GM23338 (cell line): ENCODE measurements around the gene ACADVL. TPM values are rescaled to one million over a fixed set of nuclear protein-coding genes. Genes with fewer than 3 reads are reported as not detected.

Experiments used
- ATAC-seq: fragments of 200-7000 bp; cut with Tn5 transposase; 3 replicates; pipeline ENCODE4 v1.9.1; 2020
- DNase-seq: peaks from one replicate; pipeline ENCODE4 v3.0.0-alpha.2; 2015; ENCODE audit warnings: low spot score
- H2AFZ ChIP-seq: fragments of 200-600 bp; sonication (generic); 2 replicates; pipeline ENCODE4 v1.8.0; 2016; ENCODE audit warnings: antibody characterized with exemption, mild to moderate bottlenecking, moderate library complexity
- H3F3A ChIP-seq: fragments of 200-600 bp; sonication (generic); replicated peaks from 2 replicates; pipeline ENCODE4 v1.8.0; 2017; ENCODE audit warnings: antibody characterized with exemption, mixed run types, low read depth
- H3K27ac ChIP-seq: fragments of 200-600 bp; sonication (generic); 2 replicates; pipeline ENCODE4 v1.6.1; 2016; ENCODE audit warnings: low read depth
- H3K27me3 ChIP-seq: fragments of 200-600 bp; sonication (generic); 2 replicates; pipeline ENCODE4 v1.8.0; 2016; ENCODE audit warnings: mild to moderate bottlenecking, mixed run types, moderate library complexity; ENCODE audit not compliant: insufficient read depth
- H3K36me3 ChIP-seq: fragments of 200-600 bp; sonication (generic); 2 replicates; pipeline ENCODE4 v1.8.0; 2016; ENCODE audit warnings: mild to moderate bottlenecking; ENCODE audit not compliant: insufficient read depth
- H3K4me1 ChIP-seq: fragments of 200-600 bp; sonication (generic); 2 replicates; pipeline ENCODE4 v1.8.0; 2016; ENCODE audit warnings: mild to moderate bottlenecking, moderate library complexity; ENCODE audit not compliant: insufficient read depth
- H3K4me2 ChIP-seq: fragments of 200-600 bp; sonication (generic); 2 replicates; pipeline ENCODE4 v1.7.1; 2017; ENCODE audit warnings: mixed run types
- H3K4me3 ChIP-seq: fragments of 200-600 bp; sonication (generic); 2 replicates; pipeline ENCODE4 v1.6.1; 2016; ENCODE audit warnings: mixed run types
- H3K79me2 ChIP-seq: fragments of 200-600 bp; sonication (generic); replicated peaks from 2 replicates; pipeline ENCODE4 v1.8.0; 2017; ENCODE audit warnings: mild to moderate bottlenecking; ENCODE audit not compliant: insufficient read depth
- H3K9me2 ChIP-seq: fragments of 200-600 bp; sonication (generic); 2 replicates; pipeline ENCODE4 v1.8.0; 2017; ENCODE audit not compliant: insufficient read depth
- H4K20me1 ChIP-seq: fragments of 200-600 bp; sonication (generic); replicated peaks from 2 replicates; pipeline ENCODE4 v1.8.0; 2017; ENCODE audit warnings: mild to moderate bottlenecking; ENCODE audit not compliant: insufficient read depth
- H3K27ac Mint-ChIP-seq: 2 replicates; pipeline ENCODE4 v1.8.0; 2020; ENCODE audit warnings: inconsistent platforms, mild to moderate bottlenecking, moderate library complexity, mixed read lengths
- H3K27me3 Mint-ChIP-seq: 3 replicates; pipeline ENCODE4 v1.8.0; 2022; ENCODE audit warnings: low read depth, mild to moderate bottlenecking, moderate library complexity, mixed read lengths, inconsistent platforms; ENCODE audit not compliant: insufficient read depth, poor library complexity
- H3K36me3 Mint-ChIP-seq: 3 replicates; pipeline ENCODE4 v1.8.0; 2021; ENCODE audit warnings: low read depth, mild to moderate bottlenecking, inconsistent platforms, moderate library complexity, mixed read lengths
- H3K4me1 Mint-ChIP-seq: 3 replicates; pipeline ENCODE4 v1.8.0; 2020; ENCODE audit warnings: mild to moderate bottlenecking, inconsistent platforms, mixed read lengths
- H3K4me3 Mint-ChIP-seq: 3 replicates; pipeline ENCODE4 v1.8.0; 2021; ENCODE audit warnings: moderate library complexity, mild to moderate bottlenecking, inconsistent platforms, mixed read lengths
- H3K9me3 Mint-ChIP-seq: 3 replicates; pipeline ENCODE4 v1.8.0; 2020; ENCODE audit warnings: moderate library complexity, mild to moderate bottlenecking, inconsistent platforms, mixed read lengths
- CREB1 ChIP-seq: fragments of 250-450 bp; sonication (Bioruptor Pico); IDR thresholded peaks from 2 replicates; pipeline ENCODE4 v1.5.0; 2020; ENCODE audit warnings: low read depth, mild to moderate bottlenecking, moderate library complexity
- ETS1 ChIP-seq: IDR thresholded peaks from 2 replicates; pipeline ENCODE4 v1.6.1; 2016; ENCODE audit warnings: antibody characterized with exemption
- EZH2 ChIP-seq: fragments of 200-600 bp; sonication (generic); IDR thresholded peaks from one replicate; pipeline ENCODE4 v1.8.0; 2017; ENCODE audit warnings: antibody characterized with exemption, mild to moderate bottlenecking, low read depth; ENCODE audit not compliant: unreplicated experiment
- EZH2phosphoT487 ChIP-seq: fragments of 200-600 bp; sonication (generic); IDR thresholded peaks from one replicate; pipeline ENCODE4 v1.8.1; 2018; ENCODE audit warnings: antibody characterized with exemption; ENCODE audit not compliant: unreplicated experiment
- JUNB ChIP-seq: IDR thresholded peaks from one replicate; pipeline ENCODE4 v1.6.1; 2016; ENCODE audit warnings: antibody characterized with exemption; ENCODE audit not compliant: unreplicated experiment
- NANOG ChIP-seq: IDR thresholded peaks from 2 replicates; pipeline ENCODE4 v1.6.1; 2016; ENCODE audit warnings: antibody characterized with exemption, borderline replicate concordance
- POLR2AphosphoS5 ChIP-seq: IDR thresholded peaks from 2 replicates; pipeline ENCODE4 v1.6.1; 2016; ENCODE audit warnings: antibody characterized with exemption, low read depth
- REST ChIP-seq: IDR thresholded peaks from one replicate; pipeline ENCODE4 v1.6.1; 2018; ENCODE audit warnings: antibody characterized with exemption; ENCODE audit not compliant: unreplicated experiment
- STAT1 ChIP-seq: IDR thresholded peaks from one replicate; pipeline ENCODE4 v1.6.1; 2016; ENCODE audit warnings: antibody characterized with exemption; ENCODE audit not compliant: unreplicated experiment
- ZNF114 ChIP-seq: fragments of 250-450 bp; sonication (Bioruptor Pico); IDR thresholded peaks from 2 replicates; pipeline ENCODE4 v1.5.0; 2020; ENCODE audit warnings: mild to moderate bottlenecking, moderate library complexity
- ZNF331 ChIP-seq: fragments of 250-450 bp; sonication (Bioruptor Pico); IDR thresholded peaks from 2 replicates; pipeline ENCODE4 v1.5.0; 2020; ENCODE audit warnings: low read depth, mild to moderate bottlenecking, moderate library complexity
- polyA plus RNA-seq: library from polyadenylated mRNA; unstranded; fragments of >200 nt; fragmentation: Nextera tagmentation; extraction: Ambion mirVana; gene quantifications from 2 replicates; pipeline ENCODE4 v1.2.1, GENCODE V29; 2016
- total RNA-seq: library from RNA; depleted of rRNA; stranded (reverse); fragments of >200 nt; shearing (Covaris generic); gene quantifications from 2 replicates; pipeline ENCODE4 v1.2.3, GENCODE V29; 2014
- TF ChIP-seq, protein P1 (sequence below): fragments of 250-450 bp; sonication (Bioruptor Pico); IDR thresholded peaks from 2 replicates; pipeline ENCODE4 v1.5.0; 2020; ENCODE audit warnings: mild to moderate bottlenecking, moderate library complexity
- TF ChIP-seq, protein P2 (sequence below), 2 experiments: fragments of 200-600 bp in 1 of 2; sonication (generic) in 1 of 2; conservative IDR thresholded peaks; 2 replicates each; pipeline versions ENCODE4 v1.5.1 to v1.6.1; 2016 to 2017; ENCODE audit warnings: antibody characterized with exemption in 2 of 2, low read depth in 2 of 2, mild to moderate bottlenecking in 2 of 2, moderate library complexity in 1 of 2

Gene ACADVL
- total and polyA plus RNA-seq, 2 experiments from 2014 or later: 152 to 156 TPM

DNA sequence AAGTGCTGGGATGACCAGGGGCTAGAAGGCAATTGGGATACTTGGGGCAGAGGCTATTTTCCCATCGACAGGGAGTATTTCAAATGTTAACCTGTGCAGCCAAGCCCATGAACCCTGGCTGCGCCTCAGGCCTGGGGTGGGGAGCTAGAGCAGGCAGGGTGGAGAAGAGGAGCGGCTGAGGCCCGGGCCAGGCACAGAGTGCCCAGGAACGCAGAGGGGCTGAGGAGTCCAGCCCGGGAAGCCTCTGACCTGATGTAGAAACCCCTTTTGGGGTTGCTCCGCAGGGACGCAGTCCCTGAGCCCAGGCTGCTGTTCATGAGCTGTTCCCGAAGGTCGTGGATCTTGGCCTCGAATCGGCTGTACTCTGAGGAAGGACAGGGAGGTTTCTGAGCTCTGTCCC, 23.8 kb upstream of the ACADVL start:
- Histone ChIP-seq H3K4me1 (no peaks in the 10 kb centered on the region; the same call in 1 of the 2 replicates), H3K79me2 (no peaks in the 10 kb centered on the region), H3K27ac (no peak overlapping the region), H2AFZ (no peak overlapping the region), H3K4me2 (no peak overlapping the region), H3K36me3 (no peaks in the 10 kb centered on the region; the same call in 1 of the 2 replicates), H3K9me2 (no peaks in the 10 kb centered on the region), H3F3A (no peaks in the 10 kb centered on the region), H4K20me1 (0 out of 2 replicates have a peak, but pooled peaks cover 4% of the 10 kb centered on the region), H3K4me3 (no peak overlapping the region), H3K27me3 (no peaks in the 10 kb centered on the region)
- Mint-ChIP-seq H3K36me3 (peaks cover 65% of the 10 kb centered on the region), H3K4me3 (no peak overlapping the region), H3K9me3 (no peaks in the 10 kb centered on the region), H3K27me3 (peaks cover 8% of the 10 kb centered on the region), H3K27ac (no peak overlapping the region), H3K4me1 (peaks cover 2% of the 10 kb centered on the region; the same call in 1 of the 3 replicates)
- DNase-seq: no peak
- no peak for ATAC-seq
- TF ChIP-seq ZNF114 (CRISPR knock-in tag): no peak
- no peak for TF ChIP-seq POLR2AphosphoS5
- no peak for TF ChIP-seq JUNB
- TF ChIP-seq, protein P1, sequence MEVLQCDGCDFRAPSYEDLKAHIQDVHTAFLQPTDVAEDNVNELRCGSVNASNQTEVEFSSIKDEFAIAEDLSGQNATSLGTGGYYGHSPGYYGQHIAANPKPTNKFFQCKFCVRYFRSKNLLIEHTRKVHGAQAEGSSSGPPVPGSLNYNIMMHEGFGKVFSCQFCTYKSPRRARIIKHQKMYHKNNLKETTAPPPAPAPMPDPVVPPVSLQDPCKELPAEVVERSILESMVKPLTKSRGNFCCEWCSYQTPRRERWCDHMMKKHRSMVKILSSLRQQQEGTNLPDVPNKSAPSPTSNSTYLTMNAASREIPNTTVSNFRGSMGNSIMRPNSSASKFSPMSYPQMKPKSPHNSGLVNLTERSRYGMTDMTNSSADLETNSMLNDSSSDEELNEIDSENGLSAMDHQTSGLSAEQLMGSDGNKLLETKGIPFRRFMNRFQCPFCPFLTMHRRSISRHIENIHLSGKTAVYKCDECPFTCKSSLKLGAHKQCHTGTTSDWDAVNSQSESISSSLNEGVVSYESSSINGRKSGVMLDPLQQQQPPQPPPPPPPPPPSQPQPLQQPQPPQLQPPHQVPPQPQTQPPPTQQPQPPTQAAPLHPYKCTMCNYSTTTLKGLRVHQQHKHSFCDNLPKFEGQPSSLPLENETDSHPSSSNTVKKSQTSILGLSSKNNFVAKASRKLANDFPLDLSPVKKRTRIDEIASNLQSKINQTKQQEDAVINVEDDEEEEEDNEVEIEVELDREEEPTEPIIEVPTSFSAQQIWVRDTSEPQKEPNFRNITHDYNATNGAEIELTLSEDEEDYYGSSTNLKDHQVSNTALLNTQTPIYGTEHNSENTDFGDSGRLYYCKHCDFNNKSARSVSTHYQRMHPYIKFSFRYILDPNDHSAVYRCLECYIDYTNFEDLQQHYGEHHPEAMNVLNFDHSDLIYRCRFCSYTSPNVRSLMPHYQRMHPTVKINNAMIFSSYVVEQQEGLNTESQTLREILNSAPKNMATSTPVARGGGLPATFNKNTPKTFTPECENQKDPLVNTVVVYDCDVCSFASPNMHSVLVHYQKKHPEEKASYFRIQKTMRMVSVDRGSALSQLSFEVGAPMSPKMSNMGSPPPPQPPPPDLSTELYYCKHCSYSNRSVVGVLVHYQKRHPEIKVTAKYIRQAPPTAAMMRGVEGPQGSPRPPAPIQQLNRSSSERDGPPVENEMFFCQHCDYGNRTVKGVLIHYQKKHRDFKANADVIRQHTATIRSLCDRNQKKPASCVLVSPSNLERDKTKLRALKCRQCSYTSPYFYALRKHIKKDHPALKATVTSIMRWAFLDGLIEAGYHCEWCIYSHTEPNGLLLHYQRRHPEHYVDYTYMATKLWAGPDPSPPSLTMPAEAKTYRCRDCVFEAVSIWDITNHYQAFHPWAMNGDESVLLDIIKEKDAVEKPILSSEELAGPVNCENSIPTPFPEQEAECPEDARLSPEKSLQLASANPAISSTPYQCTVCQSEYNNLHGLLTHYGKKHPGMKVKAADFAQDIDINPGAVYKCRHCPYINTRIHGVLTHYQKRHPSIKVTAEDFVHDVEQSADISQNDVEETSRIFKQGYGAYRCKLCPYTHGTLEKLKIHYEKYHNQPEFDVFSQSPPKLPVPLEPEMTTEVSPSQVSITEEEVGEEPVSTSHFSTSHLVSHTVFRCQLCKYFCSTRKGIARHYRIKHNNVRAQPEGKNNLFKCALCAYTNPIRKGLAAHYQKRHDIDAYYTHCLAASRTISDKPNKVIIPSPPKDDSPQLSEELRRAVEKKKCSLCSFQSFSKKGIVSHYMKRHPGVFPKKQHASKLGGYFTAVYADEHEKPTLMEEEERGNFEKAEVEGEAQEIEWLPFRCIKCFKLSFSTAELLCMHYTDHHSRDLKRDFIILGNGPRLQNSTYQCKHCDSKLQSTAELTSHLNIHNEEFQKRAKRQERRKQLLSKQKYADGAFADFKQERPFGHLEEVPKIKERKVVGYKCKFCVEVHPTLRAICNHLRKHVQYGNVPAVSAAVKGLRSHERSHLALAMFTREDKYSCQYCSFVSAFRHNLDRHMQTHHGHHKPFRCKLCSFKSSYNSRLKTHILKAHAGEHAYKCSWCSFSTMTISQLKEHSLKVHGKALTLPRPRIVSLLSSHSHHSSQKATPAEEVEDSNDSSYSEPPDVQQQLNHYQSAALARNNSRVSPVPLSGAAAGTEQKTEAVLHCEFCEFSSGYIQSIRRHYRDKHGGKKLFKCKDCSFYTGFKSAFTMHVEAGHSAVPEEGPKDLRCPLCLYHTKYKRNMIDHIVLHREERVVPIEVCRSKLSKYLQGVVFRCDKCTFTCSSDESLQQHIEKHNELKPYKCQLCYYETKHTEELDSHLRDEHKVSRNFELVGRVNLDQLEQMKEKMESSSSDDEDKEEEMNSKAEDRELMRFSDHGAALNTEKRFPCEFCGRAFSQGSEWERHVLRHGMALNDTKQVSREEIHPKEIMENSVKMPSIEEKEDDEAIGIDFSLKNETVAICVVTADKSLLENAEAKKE: no peak
- TF ChIP-seq CREB1 (CRISPR knock-in tag): no peak
- no peak for TF ChIP-seq NANOG
- TF ChIP-seq, protein P2, sequence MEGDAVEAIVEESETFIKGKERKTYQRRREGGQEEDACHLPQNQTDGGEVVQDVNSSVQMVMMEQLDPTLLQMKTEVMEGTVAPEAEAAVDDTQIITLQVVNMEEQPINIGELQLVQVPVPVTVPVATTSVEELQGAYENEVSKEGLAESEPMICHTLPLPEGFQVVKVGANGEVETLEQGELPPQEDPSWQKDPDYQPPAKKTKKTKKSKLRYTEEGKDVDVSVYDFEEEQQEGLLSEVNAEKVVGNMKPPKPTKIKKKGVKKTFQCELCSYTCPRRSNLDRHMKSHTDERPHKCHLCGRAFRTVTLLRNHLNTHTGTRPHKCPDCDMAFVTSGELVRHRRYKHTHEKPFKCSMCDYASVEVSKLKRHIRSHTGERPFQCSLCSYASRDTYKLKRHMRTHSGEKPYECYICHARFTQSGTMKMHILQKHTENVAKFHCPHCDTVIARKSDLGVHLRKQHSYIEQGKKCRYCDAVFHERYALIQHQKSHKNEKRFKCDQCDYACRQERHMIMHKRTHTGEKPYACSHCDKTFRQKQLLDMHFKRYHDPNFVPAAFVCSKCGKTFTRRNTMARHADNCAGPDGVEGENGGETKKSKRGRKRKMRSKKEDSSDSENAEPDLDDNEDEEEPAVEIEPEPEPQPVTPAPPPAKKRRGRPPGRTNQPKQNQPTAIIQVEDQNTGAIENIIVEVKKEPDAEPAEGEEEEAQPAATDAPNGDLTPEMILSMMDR (conservative IDR thresholded peaks at IDR 0.05; ENCODE audit: low read depth in 2 of 2): no peak
- TF ChIP-seq REST: no peak
- TF ChIP-seq ETS1: no peak
- no peak for TF ChIP-seq ZNF331 (CRISPR knock-in tag)
- TF ChIP-seq EZH2phosphoT487: no peak
- TF ChIP-seq EZH2: no peak
- no peak for TF ChIP-seq STAT1
